Neural cell (in vitro differentiated cells): ENCODE results near the gene RNF44.

Source experiments
- CTCF ChIP-seq: fragments of 450-650 bp; IDR thresholded peaks from 2 replicates; pipeline ENCODE4 v1.5.1; 2014; ENCODE audit warnings: antibody characterized with exemption, mild to moderate bottlenecking, moderate library complexity; ENCODE audit not compliant: poor library complexity, severe bottlenecking
- EZH2 ChIP-seq: fragments of 200-600, 300-800 bp; shearing (Covaris generic), sonication (generic); IDR thresholded peaks from 2 replicates; pipeline ENCODE4 v1.6.1; 2014; ENCODE audit warnings: antibody characterized with exemption, low read length, borderline replicate concordance, mild to moderate bottlenecking; ENCODE audit not compliant: insufficient read depth, poor library complexity, severe bottlenecking
- MXI1 ChIP-seq: fragments of 450-650 bp; conservative IDR thresholded peaks from 2 replicates; pipeline ENCODE4 v1.6.1; 2014; ENCODE audit warnings: antibody characterized with exemption, mild to moderate bottlenecking; ENCODE audit not compliant: poor library complexity, severe bottlenecking
- POLR2AphosphoS5 ChIP-seq: IDR thresholded peaks from 2 replicates; pipeline ENCODE4 v1.6.1; 2012
- SMC3 ChIP-seq: fragments of 450-650 bp; conservative IDR thresholded peaks from 2 replicates; pipeline ENCODE4 v1.6.1; 2014; ENCODE audit warnings: antibody characterized with exemption, mild to moderate bottlenecking, moderate library complexity; ENCODE audit not compliant: poor library complexity
- TAF1 ChIP-seq: IDR thresholded peaks from 2 replicates; pipeline ENCODE4 v1.6.1; 2012; ENCODE audit warnings: low read depth

- TF ChIP-seq SMC3 (no peak), CTCF (no peak), POLR2AphosphoS5 (no peak), EZH2 (no peak), TAF1 (no peak), MXI1 (no peak)
Measured at GRCh38 chr5:176513788-176514187, 23.4 kb downstream of the RNF44 start.
